HEK293T (cell line): ENCODE data around the gene RNF133.
"Not testable (repeated sequence)": the region's sequence is repeated elsewhere in the genome, so short reads cannot be mapped to it uniquely, and the experiment has no call there.

Experiments
- CTCF ChIA-PET: fragments of 350-600 bp; formaldehyde crosslinking; extraction: SDS; loops from one replicate; lab custom pipeline; 2021; ENCODE audit warnings: antibody characterized with exemption, inconsistent platforms; lab: Yijun Ruan, JAX
- POLR2A ChIA-PET: fragments of 350-600 bp; formaldehyde crosslinking; extraction: SDS; loops from one replicate; lab custom pipeline; 2020; ENCODE audit warnings: antibody characterized with exemption, inconsistent platforms; lab: Yijun Ruan, JAX
- DNase-seq: peaks from one replicate; pipeline ENCODE4 v3.0.0; 2012; ENCODE audit warnings: mixed read lengths; ENCODE audit errors: extremely low spot score
- ARNT ChIP-seq: fragments of 450-650 bp; IDR thresholded peaks from 2 replicates; pipeline ENCODE4 v1.6.1; 2017; ENCODE audit warnings: mild to moderate bottlenecking
- BHLHE40 ChIP-seq: fragments of 450-650 bp; IDR thresholded peaks from 2 replicates; pipeline ENCODE4 v1.6.1; 2016; ENCODE audit warnings: mild to moderate bottlenecking, moderate library complexity, borderline replicate concordance
- CTBP1 ChIP-seq: fragments of 450-650 bp; IDR thresholded peaks from 2 replicates; pipeline ENCODE4 v1.6.1; 2016; ENCODE audit warnings: borderline replicate concordance
- ELF4 ChIP-seq: fragments of 450-650 bp; IDR thresholded peaks from 2 replicates; pipeline ENCODE4 v1.6.1; 2017; ENCODE audit warnings: antibody characterized with exemption
- FOXA1 ChIP-seq: fragments of 450-650 bp; IDR thresholded peaks from 2 replicates; pipeline ENCODE4 v1.6.1; 2016; ENCODE audit warnings: mild to moderate bottlenecking
- FOXK2 ChIP-seq: fragments of 450-650 bp; IDR thresholded peaks from 2 replicates; pipeline ENCODE4 v1.6.1; 2016; ENCODE audit warnings: mild to moderate bottlenecking
- FOXM1 ChIP-seq: fragments of 450-650 bp; IDR thresholded peaks from 2 replicates; pipeline ENCODE4 v1.6.1; 2017; ENCODE audit warnings: mild to moderate bottlenecking, borderline replicate concordance
- HDGF ChIP-seq: fragments of 450-650 bp; IDR thresholded peaks from 2 replicates; pipeline ENCODE4 v1.6.1; 2017; ENCODE audit warnings: antibody characterized with exemption, borderline replicate concordance
- L3MBTL2 ChIP-seq: fragments of 450-650 bp; conservative IDR thresholded peaks from 2 replicates; pipeline ENCODE4 v1.6.1; 2016; ENCODE audit warnings: mild to moderate bottlenecking
- LEF1 ChIP-seq: fragments of 450-650 bp; IDR thresholded peaks from 2 replicates; pipeline ENCODE4 v1.6.1; 2017; ENCODE audit warnings: mild to moderate bottlenecking, borderline replicate concordance
- NFRKB ChIP-seq: fragments of 450-650 bp; IDR thresholded peaks from 2 replicates; pipeline ENCODE4 v1.6.1; 2016; ENCODE audit warnings: mild to moderate bottlenecking, moderate library complexity
- SP1 ChIP-seq: fragments of 450-650 bp; IDR thresholded peaks from 2 replicates; pipeline ENCODE4 v1.6.1; 2017
- SUZ12 ChIP-seq: fragments of 450-650 bp; IDR thresholded peaks from 2 replicates; pipeline ENCODE4 v1.6.1; 2016; ENCODE audit warnings: mild to moderate bottlenecking
- TARDBP ChIP-seq: fragments of 450-650 bp; IDR thresholded peaks from 2 replicates; pipeline ENCODE4 v1.6.1; 2016
- ZNF384 ChIP-seq: fragments of 450-650 bp; IDR thresholded peaks from 2 replicates; pipeline ENCODE4 v1.6.1; 2016
- TF ChIP-seq, protein P1 (sequence below): fragments of 450-650 bp; IDR thresholded peaks from 2 replicates; pipeline ENCODE4 v1.6.1; 2016

Gene RNF133

DNA sequence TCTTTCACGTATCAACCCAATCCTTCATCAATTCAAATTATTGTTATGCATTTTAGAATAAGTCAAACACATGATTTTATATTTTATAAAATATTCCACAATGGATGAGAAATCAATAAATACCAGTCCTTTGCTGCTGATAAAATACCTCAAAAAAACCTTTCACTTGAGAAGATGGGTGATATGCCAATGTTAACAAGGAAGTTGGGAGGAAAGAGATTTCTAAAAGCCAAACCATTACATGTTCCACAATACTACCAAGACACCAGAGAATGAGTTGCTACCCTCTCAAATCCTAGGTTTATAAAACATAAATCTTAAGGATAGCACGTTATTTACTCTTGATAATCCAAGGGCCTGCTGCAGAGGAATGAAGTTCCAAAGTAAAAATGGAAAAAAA lies 14.4 kb downstream of the RNF133 start:
- TF ChIP-seq CTBP1 (no peak), L3MBTL2 (no peak), TARDBP (no peak), FOXK2 (no peak), SP1 (no peak), SUZ12 (no peak), HDGF (no peak)
- TF ChIP-seq, protein P1, sequence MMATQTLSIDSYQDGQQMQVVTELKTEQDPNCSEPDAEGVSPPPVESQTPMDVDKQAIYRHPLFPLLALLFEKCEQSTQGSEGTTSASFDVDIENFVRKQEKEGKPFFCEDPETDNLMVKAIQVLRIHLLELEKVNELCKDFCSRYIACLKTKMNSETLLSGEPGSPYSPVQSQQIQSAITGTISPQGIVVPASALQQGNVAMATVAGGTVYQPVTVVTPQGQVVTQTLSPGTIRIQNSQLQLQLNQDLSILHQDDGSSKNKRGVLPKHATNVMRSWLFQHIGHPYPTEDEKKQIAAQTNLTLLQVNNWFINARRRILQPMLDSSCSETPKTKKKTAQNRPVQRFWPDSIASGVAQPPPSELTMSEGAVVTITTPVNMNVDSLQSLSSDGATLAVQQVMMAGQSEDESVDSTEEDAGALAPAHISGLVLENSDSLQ = no peak
- no peak for DNase-seq
- ChIA-PET POLR2A (no interaction called here), CTCF (no interaction called here)

DNA sequence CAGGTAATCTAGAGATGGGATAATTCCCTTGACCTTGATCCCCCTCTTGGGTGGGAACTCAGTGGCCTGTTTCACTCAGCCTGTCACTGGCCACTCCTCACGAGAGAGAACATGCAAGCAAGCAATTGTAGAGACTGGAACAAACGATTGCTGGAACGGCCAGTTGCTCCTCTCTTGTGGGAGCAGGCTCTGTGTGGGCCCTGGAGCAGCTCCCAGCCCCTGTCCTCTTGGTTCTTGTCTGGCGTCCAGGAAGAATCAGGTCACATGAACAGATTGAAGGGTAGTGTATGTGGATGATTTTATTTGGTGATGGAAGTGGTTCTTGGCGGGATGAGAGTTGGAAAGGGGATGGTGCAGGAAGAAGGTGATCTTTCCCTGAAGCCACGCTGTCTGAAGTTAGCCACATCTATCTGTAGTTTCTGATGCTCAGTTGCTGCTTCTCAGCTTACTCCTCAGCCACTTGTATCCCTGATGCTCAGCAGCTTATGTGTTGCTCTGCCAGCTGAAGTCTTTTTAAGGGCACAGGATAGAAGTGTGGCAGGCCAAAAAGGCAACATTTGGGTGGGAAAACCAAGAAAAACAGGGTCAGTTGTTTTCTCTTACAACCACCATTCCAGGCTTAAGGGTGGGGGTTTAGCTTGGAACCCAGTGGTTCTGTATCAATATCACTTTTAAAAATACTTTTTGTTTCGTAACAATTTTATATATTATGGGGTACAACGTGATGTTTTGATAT lies 15.9 kb downstream of the RNF133 start:
- no peak for DNase-seq
- TF ChIP-seq ELF4 (no peak), HDGF (no peak), NFRKB (no peak), CTBP1 (no peak), FOXK2 (no peak), BHLHE40 (no peak), ARNT (no peak), ZNF384 (no peak), FOXM1 (no peak), LEF1 (no peak), TARDBP (no peak), FOXA1 (no peak), SP1 (no peak), SUZ12 (no peak), L3MBTL2 (no peak)
- TF ChIP-seq, protein P1 = no peak
- ChIA-PET CTCF (no interaction called here), POLR2A (no interaction called here)

- CTCF ChIA-PET, POLR2A ChIA-PET, DNase-seq: not testable (repeated sequence)
These were observed 17.7 kb downstream of the RNF133 start for GRCh38 chr7:122681186-122681585.

DNA sequence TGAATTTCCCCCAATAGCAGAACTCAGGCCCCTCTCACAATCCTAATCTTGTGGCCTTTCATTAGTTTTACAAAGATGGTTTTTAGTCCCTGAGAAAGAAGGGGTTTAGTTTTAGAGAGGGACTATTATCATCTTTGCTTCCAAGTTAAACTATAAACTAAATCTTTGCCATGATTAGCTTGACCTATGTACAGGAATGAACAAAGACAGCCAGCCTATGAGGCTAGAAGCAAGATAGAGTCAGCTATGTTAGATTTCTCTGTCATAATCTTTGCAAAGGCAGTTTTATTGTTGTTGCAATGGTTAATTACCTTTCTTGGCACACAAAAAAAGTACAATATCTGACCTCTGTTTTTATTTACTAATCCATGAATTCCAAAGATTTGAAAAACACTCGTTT lies 19.1 kb downstream of the RNF133 start:
- CTCF ChIA-PET = no interaction called here
- DNase-seq = no peak
- TF ChIP-seq TARDBP (no peak), FOXK2 (no peak), HDGF (no peak), L3MBTL2 (no peak), LEF1 (no peak), SP1 (no peak), SUZ12 (no peak), NFRKB (no peak), FOXA1 (no peak), ZNF384 (no peak), ARNT (no peak), FOXM1 (no peak), ELF4 (no peak), BHLHE40 (no peak)
- TF ChIP-seq, protein P1 = no peak
- POLR2A ChIA-PET = no interaction called here

GRCh38 chr7:122679269-122679709 lies 19.6 kb downstream of the RNF133 start:
- CTCF ChIA-PET, DNase-seq, POLR2A ChIA-PET: not testable (repeated sequence)

- ChIA-PET CTCF (interaction anchor here (0.6 kb wide), 1 partner anchor 45 kb away, joined by 3 read pairs; no protein-coding TSS in a partner anchor), POLR2A (no interaction called here)
- no peak for DNase-seq
- TF ChIP-seq ZNF384 (no peak), FOXK2 (no peak), NFRKB (no peak), ELF4 (no peak), L3MBTL2 (no peak), CTBP1 (no peak), TARDBP (no peak), FOXA1 (no peak), FOXM1 (no peak), ARNT (no peak), SP1 (no peak), HDGF (no peak), LEF1 (no peak), BHLHE40 (no peak), SUZ12 (no peak)
- TF ChIP-seq, protein P1 = no peak
These were observed 21.8 kb downstream of the RNF133 start for GRCh38 chr7:122677149-122677548.
